H1 (cell line): Measurements from ENCODE around the gene MFRP. TPM values are rescaled to one million over a fixed set of nuclear protein-coding genes. Genes with fewer than 3 reads are reported as not detected.

Experiments used
- CTCF ChIA-PET: fragments of 300-600 bp; sonication (Branson Sonifier 250); formaldehyde crosslinking; loops from one replicate; lab custom pipeline; 2021; ENCODE audit not compliant: partially characterized antibody; lab: Charles Lee
- POLR2A ChIA-PET: fragments of 300-600 bp; sonication (Branson Sonifier 250); formaldehyde crosslinking; loops from one replicate; lab custom pipeline; 2021; ENCODE audit warnings: inconsistent platforms; ENCODE audit not compliant: partially characterized antibody; lab: Charles Lee
- DNase-seq, 2 experiments: peaks; one replicate each; pipeline versions ENCODE4 v3.0.0 to v3.0.0-alpha.2; 2010 to 2022; ENCODE audit warnings: low spot score in 2 of 2, low read depth in 1 of 2, mixed read lengths in 1 of 2
- FAIRE-seq: peaks from 2 replicates; lab custom pipeline; 2011; peaks lifted over from hg19 to GRCh38; lab: Jason Lieb, UNC
- H2AFZ ChIP-seq: 2 replicates; pipeline ENCODE4 v1.8.1; 2012; ENCODE audit warnings: low read length, inconsistent platforms
- H2AK5ac ChIP-seq: 2 replicates; pipeline ENCODE4 v1.6.1; 2013; ENCODE audit warnings: low read depth, low read length
- H2BK120ac ChIP-seq: replicated peaks from 2 replicates; pipeline ENCODE3; 2013; ENCODE audit warnings: low read depth, low read length, inconsistent platforms
- H2BK12ac ChIP-seq: 2 replicates; pipeline ENCODE4 v1.6.1; 2013; ENCODE audit warnings: low read depth, low read length
- H2BK15ac ChIP-seq: 2 replicates; pipeline ENCODE4 v1.6.1; 2013; ENCODE audit warnings: low read length
- H2BK20ac ChIP-seq: 2 replicates; pipeline ENCODE4 v1.6.1; 2013; ENCODE audit warnings: low read length
- H2BK5ac ChIP-seq: 2 replicates; pipeline ENCODE4 v1.6.1; 2013; ENCODE audit warnings: low read depth, low read length
- H3K14ac ChIP-seq: 2 replicates; pipeline ENCODE4 v1.6.1; 2013; ENCODE audit warnings: inconsistent platforms; ENCODE audit not compliant: insufficient read length
- H3K18ac ChIP-seq: 2 replicates; pipeline ENCODE4 v1.6.1; 2013; ENCODE audit warnings: low read length; ENCODE audit errors: extremely low read depth
- H3K23ac ChIP-seq: 2 replicates; pipeline ENCODE4 v1.6.1; 2013; ENCODE audit warnings: inconsistent platforms; ENCODE audit not compliant: insufficient read length
- H3K23me2 ChIP-seq: 2 replicates; pipeline ENCODE4 v1.6.1; 2013; ENCODE audit warnings: low read depth, low read length
- H3K27ac ChIP-seq: 2 replicates; pipeline ENCODE4 v1.6.1; 2011; ENCODE audit warnings: low read depth, low read length, inconsistent platforms
- H3K27me3 ChIP-seq, 4 experiments: replicated peaks in 1 of 4; 1 replicate in 1 of 4; 2 replicates in 3 of 4; pipeline versions ENCODE4 v1.6.1 to v1.8.1; 2011 to 2013; ENCODE audit warnings: low read length in 3 of 4, mild to moderate bottlenecking in 3 of 4, inconsistent platforms in 2 of 4, mixed read lengths in 2 of 4, moderate library complexity in 1 of 4; ENCODE audit not compliant: control insufficient read depth in 3 of 4, insufficient read depth in 3 of 4; ENCODE audit errors: extremely low read depth in 1 of 4
- H3K36me3 ChIP-seq, 4 experiments: 2 replicates each; pipeline versions ENCODE4 v1.6.1 to v1.8.1; 2011 to 2013; ENCODE audit warnings: mild to moderate bottlenecking in 4 of 4, low read length in 3 of 4, moderate library complexity in 2 of 4, control low read depth in 1 of 4, inconsistent platforms in 1 of 4; ENCODE audit not compliant: insufficient read depth in 4 of 4, control insufficient read depth in 2 of 4
- H3K4ac ChIP-seq: replicated peaks from 2 replicates; pipeline ENCODE3; 2013; ENCODE audit warnings: low read length, low read depth, mixed read lengths, inconsistent platforms; ENCODE audit not compliant: insufficient read length
- H3K4me1 ChIP-seq, 4 experiments: replicated peaks in 1 of 4; 1 replicate in 1 of 4; 2 replicates in 3 of 4; pipeline versions ENCODE4 v1.6.1 to v1.8.1; 2011 to 2013; ENCODE audit warnings: low read length in 3 of 4, inconsistent platforms in 2 of 4, mixed read lengths in 1 of 4; ENCODE audit not compliant: insufficient read depth in 4 of 4, control insufficient read depth in 3 of 4
- H3K4me2 ChIP-seq, 2 experiments: 2 replicates each; pipeline versions ENCODE4 v1.6.1 to v1.8.1; 2011 to 2013; ENCODE audit warnings: low read depth in 2 of 2, low read length in 2 of 2, control low read depth in 1 of 2, inconsistent platforms in 1 of 2, mild to moderate bottlenecking in 1 of 2; ENCODE audit not compliant: insufficient read depth in 1 of 2
- H3K4me3 ChIP-seq, 4 experiments: fragments of 200-600, 300-600 bp in 1 of 4; sonication (generic), shearing (Covaris generic), sonication (Bioruptor Twin) in 1 of 4; 2 replicates each; pipeline versions ENCODE4 v1.5.1 to v1.8.1; 2011 to 2016; ENCODE audit warnings: low read length in 4 of 4, low read depth in 3 of 4, control low read depth in 2 of 4, inconsistent platforms in 2 of 4, mild to moderate bottlenecking in 2 of 4, mixed read lengths in 1 of 4, moderate library complexity in 1 of 4; ENCODE audit not compliant: insufficient read depth in 2 of 4; ENCODE audit errors: extremely low read depth in 1 of 4
- H3K56ac ChIP-seq: replicated peaks from 2 replicates; pipeline ENCODE3; 2013; ENCODE audit warnings: low read depth, mild to moderate bottlenecking, mixed read lengths, low read length, inconsistent platforms; ENCODE audit not compliant: insufficient read length
- H3K79me1 ChIP-seq: 2 replicates; pipeline ENCODE4 v1.6.1; 2013; ENCODE audit warnings: low read depth, low read length, control low read depth
- H3K79me2 ChIP-seq, 2 experiments: 2 replicates each; pipeline versions ENCODE4 v1.6.1 to v1.8.1; 2012 to 2013; ENCODE audit warnings: low read length in 2 of 2, mild to moderate bottlenecking in 2 of 2, inconsistent platforms in 1 of 2; ENCODE audit not compliant: insufficient read depth in 2 of 2, control insufficient read depth in 1 of 2
- H3K9ac ChIP-seq, 4 experiments: replicated peaks in 1 of 4; 1 replicate in 1 of 4; 2 replicates in 3 of 4; pipeline versions ENCODE4 v1.6.1 to v1.8.1; 2011 to 2013; ENCODE audit warnings: low read depth in 3 of 4, low read length in 3 of 4, control low read depth in 2 of 4, mild to moderate bottlenecking in 2 of 4, moderate library complexity in 2 of 4, inconsistent platforms in 1 of 4; ENCODE audit errors: extremely low read depth in 1 of 4
- H3K9me3 ChIP-seq, 2 experiments: 2 replicates each; pipeline versions ENCODE4 v1.6.1 to v1.8.1; 2012 to 2013; ENCODE audit warnings: mild to moderate bottlenecking in 2 of 2, moderate library complexity in 2 of 2, control low read depth in 1 of 2, inconsistent platforms in 1 of 2, low read depth in 1 of 2, low read length in 1 of 2, mixed read lengths in 1 of 2; ENCODE audit not compliant: insufficient read depth in 2 of 2
- H4K20me1 ChIP-seq, 2 experiments: replicated peaks in 1 of 2; 2 replicates each; pipeline versions ENCODE3 to v1.8.1; 2011 to 2013; ENCODE audit warnings: inconsistent platforms in 2 of 2, low read length in 2 of 2, mild to moderate bottlenecking in 1 of 2; ENCODE audit not compliant: insufficient read depth in 2 of 2, control insufficient read depth in 1 of 2
- H4K5ac ChIP-seq: 2 replicates; pipeline ENCODE4 v1.6.1; 2013; ENCODE audit warnings: low read length, low read depth, mixed read lengths, inconsistent platforms; ENCODE audit not compliant: insufficient read length
- H4K8ac ChIP-seq: 2 replicates; pipeline ENCODE4 v1.8.0; 2013; ENCODE audit warnings: mild to moderate bottlenecking, moderate library complexity, low read length, inconsistent platforms; ENCODE audit not compliant: insufficient read depth; ENCODE audit errors: extremely low read depth
- H4K91ac ChIP-seq: replicated peaks from 2 replicates; pipeline ENCODE3; 2013; ENCODE audit warnings: low read length, mixed read lengths, inconsistent platforms; ENCODE audit not compliant: insufficient read length
- POU5F1 ChIP-seq: IDR thresholded peaks from 2 replicates; pipeline ENCODE4 v1.6.1; 2011; ENCODE audit warnings: low read depth, mild to moderate bottlenecking, low read length, moderate library complexity
- SAP30 ChIP-seq: fragments of 300-600 bp; sonication (generic); IDR thresholded peaks from 2 replicates; pipeline ENCODE4 v1.7.1; 2012; ENCODE audit warnings: low read length, moderate library complexity, mild to moderate bottlenecking, inconsistent platforms; ENCODE audit not compliant: insufficient read depth, insufficient replicate concordance
- WGBS, 2 experiments: shearing (Covaris generic) in 1 of 2; methylation state at CpG; one replicate each; pipeline versions ENCODE4 v1.1.6 to v1.1.7; 2013 to 2015; ENCODE audit warnings: low lambda C conversion rate in 2 of 2, mixed read lengths in 2 of 2, inconsistent platforms in 1 of 2, low coverage in 1 of 2, missing lambda C conversion rate in 1 of 2; ENCODE audit not compliant: insufficient replicate concordance in 2 of 2, insufficient coverage in 1 of 2, insufficient read length in 1 of 2; ENCODE audit errors: extremely low coverage in 1 of 2, missing lambda C conversion rate in 1 of 2; 5-methylcytosine and 5-hydroxymethylcytosine counted together
- polyA plus RNA-seq, 7 experiments: library from polyadenylated mRNA; depleted of rRNA in 3 of 7; stranded (reverse) in 5 of 7; unstranded in 2 of 7; fragments of >200 nt in 5 of 7; fragments of 200-250 nt in 2 of 7; gene quantifications; 1 replicate in 5 of 7; 2 replicates in 1 of 7; 4 replicates in 1 of 7; pipeline versions ENCODE4 v1.2.1 to v1.2.3, GENCODE V29; 2011 to 2013; ENCODE audit warnings: missing spikeins in 2 of 7, mixed read lengths in 2 of 7
- total RNA-seq: library from RNA; stranded (reverse); fragmentation: NEBNext Ultra II Directional; extraction: Animal tissue kit (Norgen Biotek cat#: 25700); gene quantifications from 2 replicates; pipeline ENCODE4 v1.2.1, GENCODE V29; 2021

Gene MFRP
- total and polyA plus RNA-seq, 2 of the 8 experiments (the other 6 are each of a cell fraction or from before 2014, with no cell fraction given) = 0.02 TPM; not detected in 1

DNA sequence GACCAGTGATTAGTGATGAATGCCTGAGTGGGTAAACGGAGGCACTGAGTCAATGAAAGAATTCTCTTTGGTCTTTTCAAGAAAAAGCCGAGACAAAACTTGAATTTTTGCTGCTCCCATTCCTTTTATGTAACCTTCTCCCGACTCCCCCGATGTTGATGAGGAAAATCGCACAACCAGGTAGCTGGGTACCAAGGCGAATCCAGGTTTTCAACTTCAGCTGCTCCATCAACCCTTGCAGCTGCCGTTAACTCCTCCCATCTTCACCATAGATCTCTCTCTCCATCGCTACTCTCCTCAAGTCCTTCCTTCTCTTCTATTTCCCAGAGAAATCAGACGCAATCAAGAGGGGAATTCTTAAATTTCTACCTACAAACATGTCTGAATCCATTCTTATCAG is 35.6 kb upstream of the MFRP start:
- FAIRE-seq (no peak), DNase-seq (no peak)
- Histone ChIP-seq H2BK5ac (no peak overlapping the region), H3K27me3 (peaks cover 0 to 12% (median 9%) of the 10 kb centered on the region in 4 experiments; a peak in 6 of 7 replicates), H3K9me3 (no peaks in the 10 kb centered on the region), H4K5ac (no peak overlapping the region), H3K4ac (no peak overlapping the region), H3K14ac (no peak overlapping the region), H3K4me1 (peaks cover 9 to 31% (median 27%) of the 10 kb centered on the region in 4 experiments), H2BK12ac (no peak overlapping the region), H3K56ac (no peak overlapping the region), H3K4me2 (peak overlapping the region; percentile 88 to 97), H4K91ac (no peak overlapping the region), H3K9ac (peak overlapping the region in 3 of 4 experiments; percentile 17 to 76 (median 74); a peak in 4 of 7 replicates), H4K20me1 (no peaks in the 10 kb centered on the region), H2BK120ac (no peak overlapping the region), H2AFZ (peak overlapping the region; percentile 83; the same call in 1 of the 2 replicates), H3K79me1 (no peaks in the 10 kb centered on the region), H4K8ac (no peak overlapping the region), H2BK15ac (no peak overlapping the region), H3K18ac (no peak overlapping the region), H3K79me2 (no peaks in the 10 kb centered on the region), H2AK5ac (no peak overlapping the region), H3K23ac (no peak overlapping the region), H3K4me3 (peak overlapping the region; percentile 62 to 81 (median 66); a peak in 7 of 8 replicates), H3K36me3 (no peaks in the 10 kb centered on the region), H3K27ac (peak overlapping the region; percentile 53; the same call in 1 of the 2 replicates), H3K23me2 (peaks cover 21% of the 10 kb centered on the region), H2BK20ac (no peak overlapping the region)
- peak; percentile 9 for TF ChIP-seq SAP30
- no peak for TF ChIP-seq POU5F1
- WGBS, 2 experiments = 21% methylated on average over 9 of the region's 9 CpGs; no CpG with 5 or more reads in 1 of the 2 experiments
- ChIA-PET CTCF (interaction anchor here (0.6 to 26.3 kb wide), 18 partner anchors 8 to 357 kb away, joined by 3 to 474 read pairs (median 10); partner anchors contain the start of genes C1QTNF5 and MFRP), POLR2A (interaction anchor here (0.7 to 2.9 kb wide), 5 partner anchors 8 to 89 kb away, joined by 3 to 12 read pairs (median 3); partner anchors contain the start of gene THY1)
